ENCODE measurements around the gene BRD3. TPM values are rescaled to one million over a fixed set of nuclear protein-coding genes. Genes with fewer than 3 reads are reported as not detected.

The BRD3 gene
- polyA plus RNA-seq, 3 donors: 16.4 to 18.2 (median 17.1) TPM

DNA sequence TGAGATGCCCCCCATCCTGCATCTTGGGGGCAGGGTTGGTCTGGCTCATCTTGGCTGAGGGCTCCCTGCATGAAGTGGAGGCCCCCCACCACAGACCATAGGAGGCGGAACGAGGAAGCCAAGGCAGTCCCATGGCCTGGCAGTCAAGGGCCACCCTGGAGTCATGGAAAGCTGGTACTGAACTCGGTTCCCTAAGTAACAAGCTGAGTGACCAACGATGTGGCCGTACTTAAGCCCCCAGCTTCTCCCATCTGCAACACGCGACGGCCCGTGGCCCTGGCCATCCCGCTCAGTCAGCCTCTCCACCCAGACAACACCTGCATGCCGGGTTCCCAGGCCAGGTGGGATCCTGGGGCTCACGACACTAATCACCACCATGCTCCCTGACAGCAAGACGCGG is 17.1 kb downstream of the BRD3 start:
- WGBS (ENCODE audit: insufficient coverage): 88% methylated on average over 12 of the region's 14 CpGs

GRCh38 chr9:134049772-134050588 is 17.8 kb downstream of the BRD3 start:
- Mint-ChIP-seq H3K4me1 (no peaks in the 10 kb centered on the region), H3K36me3 (peaks cover 75 to 92% of the 10 kb centered on the region in 2 donors), H3K9me3 (no peaks in the 10 kb centered on the region), H3K4me3 (no peak overlapping the region), H3K27ac (no peak overlapping the region), H3K27me3 (ENCODE audit: low read depth in 3 of 3) (peaks cover 0 to 3% (median 0%) of the 10 kb centered on the region in 3 donors)
- H3K27ac ChIP-seq (ENCODE audit: low read depth in 1 of 2, low read length in 2 of 2): no peak overlapping the region
- H3K4me3 ChIP-seq (replicated peaks in 1 of 3; ENCODE audit: low read depth in 2 of 3, low read length in 3 of 3): no peak overlapping the region
- H3K27me3 ChIP-seq (ENCODE audit: control insufficient read depth in 2 of 2, insufficient read depth in 2 of 2, low read length in 2 of 2): no peaks in the 10 kb centered on the region
- intact Hi-C loops (cut with micrococcal nuclease): loop anchor here in 1 of 2 donors (10.0 kb wide), 1 partner anchor 885 kb away; no protein-coding TSS in a partner anchor
- peaks cover 26% of the 10 kb centered on the region for H3K79me2 ChIP-seq (ENCODE audit: insufficient read depth, low read length)
- H3K4me2 ChIP-seq (replicated peaks; ENCODE audit: extremely low read depth, low read length, poor library complexity, severe bottlenecking): no peak overlapping the region
- WGBS (ENCODE audit: insufficient coverage): 96% methylated on average over 20 of the region's 28 CpGs
- peaks cover 87 to 100% of the 10 kb centered on the region in 2 donors for H3K36me3 ChIP-seq (replicated peaks in 1 of 2; ENCODE audit: control insufficient read depth in 1 of 2, insufficient read depth in 2 of 2, low read length in 2 of 2)
- TF ChIP-seq, protein P1, sequence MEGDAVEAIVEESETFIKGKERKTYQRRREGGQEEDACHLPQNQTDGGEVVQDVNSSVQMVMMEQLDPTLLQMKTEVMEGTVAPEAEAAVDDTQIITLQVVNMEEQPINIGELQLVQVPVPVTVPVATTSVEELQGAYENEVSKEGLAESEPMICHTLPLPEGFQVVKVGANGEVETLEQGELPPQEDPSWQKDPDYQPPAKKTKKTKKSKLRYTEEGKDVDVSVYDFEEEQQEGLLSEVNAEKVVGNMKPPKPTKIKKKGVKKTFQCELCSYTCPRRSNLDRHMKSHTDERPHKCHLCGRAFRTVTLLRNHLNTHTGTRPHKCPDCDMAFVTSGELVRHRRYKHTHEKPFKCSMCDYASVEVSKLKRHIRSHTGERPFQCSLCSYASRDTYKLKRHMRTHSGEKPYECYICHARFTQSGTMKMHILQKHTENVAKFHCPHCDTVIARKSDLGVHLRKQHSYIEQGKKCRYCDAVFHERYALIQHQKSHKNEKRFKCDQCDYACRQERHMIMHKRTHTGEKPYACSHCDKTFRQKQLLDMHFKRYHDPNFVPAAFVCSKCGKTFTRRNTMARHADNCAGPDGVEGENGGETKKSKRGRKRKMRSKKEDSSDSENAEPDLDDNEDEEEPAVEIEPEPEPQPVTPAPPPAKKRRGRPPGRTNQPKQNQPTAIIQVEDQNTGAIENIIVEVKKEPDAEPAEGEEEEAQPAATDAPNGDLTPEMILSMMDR (IDR thresholded peaks at IDR 0.05): no peak
- DNase-seq: no peak
- H3K9me3 ChIP-seq (replicated peaks in 1 of 2; ENCODE audit: control insufficient read depth in 1 of 2, insufficient read depth in 1 of 2, low read length in 2 of 2): no peaks in the 10 kb centered on the region
- peaks cover 91% of the 10 kb centered on the region for H4K20me1 ChIP-seq (ENCODE audit: insufficient read depth, low read length)
- H3K9ac ChIP-seq (ENCODE audit: insufficient read depth, low read length, poor library complexity, severe bottlenecking): no peak overlapping the region
- H3K4me1 ChIP-seq (ENCODE audit: control insufficient read depth in 1 of 2, insufficient read depth in 2 of 2, low read length in 2 of 2): no peaks in the 10 kb centered on the region
- no peak overlapping the region for H2AFZ ChIP-seq (ENCODE audit: insufficient read depth, low read depth, low read length, poor library complexity, severe bottlenecking)

More for the DNA sequence above, 17.1 kb downstream of the BRD3 start:
- peaks cover 5% of the 10 kb centered on the region in 2 donors for H3K4me1 ChIP-seq (ENCODE audit: control insufficient read depth in 1 of 2, insufficient read depth in 2 of 2, low read length in 2 of 2)
- intact Hi-C loops (cut with micrococcal nuclease): loop anchor here in 1 of 2 donors (10.0 kb wide), 1 partner anchor 884 kb away; no protein-coding TSS in a partner anchor
- H3K4me3 ChIP-seq (replicated peaks in 1 of 3; ENCODE audit: low read depth in 2 of 3, low read length in 3 of 3): no peak overlapping the region
- H3K9me3 Mint-ChIP-seq: no peaks in the 10 kb centered on the region
- no peaks in the 10 kb centered on the region for H3K9me3 ChIP-seq (replicated peaks in 1 of 2; ENCODE audit: control insufficient read depth in 1 of 2, insufficient read depth in 1 of 2, low read length in 2 of 2)
- H3K27ac ChIP-seq (ENCODE audit: low read depth in 1 of 2, low read length in 2 of 2): no peak overlapping the region
- peaks cover 7% of the 10 kb centered on the region for H3K4me1 Mint-ChIP-seq
- H3K27ac Mint-ChIP-seq: peak overlapping the region in 1 of 7 donors; percentile 50
- H3K4me2 ChIP-seq (replicated peaks; ENCODE audit: extremely low read depth, low read length, poor library complexity, severe bottlenecking): no peak overlapping the region
- DNase-seq: no peak
- peaks cover 67 to 86% of the 10 kb centered on the region in 2 donors for H3K36me3 Mint-ChIP-seq
- no peak overlapping the region for H2AFZ ChIP-seq (ENCODE audit: insufficient read depth, low read depth, low read length, poor library complexity, severe bottlenecking)
- peaks cover 0 to 3% (median 0%) of the 10 kb centered on the region in 3 donors for H3K27me3 Mint-ChIP-seq (ENCODE audit: low read depth in 3 of 3)
- no peak overlapping the region for H3K4me3 Mint-ChIP-seq
- no peak overlapping the region for H3K9ac ChIP-seq (ENCODE audit: insufficient read depth, low read length, poor library complexity, severe bottlenecking)
- TF ChIP-seq, protein P1 (IDR thresholded peaks at IDR 0.05): no peak
- H3K27me3 ChIP-seq (ENCODE audit: control insufficient read depth in 2 of 2, insufficient read depth in 2 of 2, low read length in 2 of 2): no peaks in the 10 kb centered on the region
- H4K20me1 ChIP-seq (ENCODE audit: insufficient read depth, low read length): peaks cover 91% of the 10 kb centered on the region
- peaks cover 79 to 93% of the 10 kb centered on the region in 2 donors for H3K36me3 ChIP-seq (replicated peaks in 1 of 2; ENCODE audit: control insufficient read depth in 1 of 2, insufficient read depth in 2 of 2, low read length in 2 of 2)
- H3K79me2 ChIP-seq (ENCODE audit: insufficient read depth, low read length): peaks cover 34% of the 10 kb centered on the region
